IMR-90 (cell line): ENCODE measurements around the gene SLC12A7. TPM values are rescaled to one million over a fixed set of nuclear protein-coding genes. Genes with fewer than 3 reads are reported as not detected.

Source experiments
- ATAC-seq: fragments of 200-7000 bp; cut with Tn5 transposase; 2 replicates; pipeline ENCODE4 v1.9.1; 2020; ENCODE audit warnings: low read depth, mild to moderate bottlenecking, moderate library complexity
- Bru-seq: library from RNA; stranded (reverse); fragments of 400-500 nt; gene quantifications from one replicate; lab custom pipeline; 2021; lab: Mats Ljungman, UMichigan
- BruChase-seq, 2 experiments: library from RNA; stranded (reverse); fragments of 400-500 nt; gene quantifications; one replicate each; lab custom pipeline; 2021; lab: Mats Ljungman, UMichigan
- BruUV-seq: library from RNA; stranded (reverse); fragments of 400-500 nt; replicated peaks from 2 replicates; lab custom pipeline; 2021; lab: Mats Ljungman, UMichigan
- CTCF ChIA-PET: fragments of 300-600 bp; formaldehyde crosslinking; extraction: SDS; loops from one replicate; lab custom pipeline; 2021; ENCODE audit warnings: antibody characterized with exemption; lab: Yijun Ruan, JAX
- POLR2A ChIA-PET: fragments of 300-600 bp; sonication (Branson Sonifier 250); formaldehyde crosslinking; loops from one replicate; lab custom pipeline; 2022; ENCODE audit warnings: antibody characterized with exemption; ENCODE audit not compliant: unreplicated experiment; lab: Charles Lee
- DNase-seq: peaks from one replicate; pipeline ENCODE4 v3.0.0; 2013
- H2AFZ ChIP-seq: replicated peaks from 2 replicates; pipeline ENCODE3; 2013; ENCODE audit warnings: low read length, mild to moderate bottlenecking; ENCODE audit not compliant: poor library complexity
- H2AK5ac ChIP-seq: 2 replicates; pipeline ENCODE4 v1.6.1; 2013; ENCODE audit warnings: low read depth, low read length, inconsistent platforms
- H2AK9ac ChIP-seq: replicated peaks from 2 replicates; pipeline ENCODE3; 2013; ENCODE audit warnings: mild to moderate bottlenecking, low read depth, low read length, moderate library complexity; ENCODE audit not compliant: poor library complexity
- H2BK120ac ChIP-seq: 2 replicates; pipeline ENCODE4 v1.6.1; 2013; ENCODE audit warnings: low read depth, low read length, inconsistent platforms
- H2BK15ac ChIP-seq: 3 replicates; pipeline ENCODE4 v1.6.1; 2013; ENCODE audit warnings: low read depth, low read length, inconsistent platforms
- H2BK20ac ChIP-seq: 2 replicates; pipeline ENCODE4 v1.6.1; 2013; ENCODE audit warnings: low read depth, mild to moderate bottlenecking, inconsistent platforms, low read length, moderate library complexity
- H2BK5ac ChIP-seq: 2 replicates; pipeline ENCODE4 v1.6.1; 2013; ENCODE audit warnings: mild to moderate bottlenecking, low read depth, low read length, inconsistent platforms; ENCODE audit not compliant: poor library complexity, severe bottlenecking
- H3K14ac ChIP-seq: replicated peaks from 2 replicates; pipeline ENCODE4 v1.6.1; 2013; ENCODE audit warnings: low read depth, low read length, inconsistent platforms
- H3K18ac ChIP-seq: 2 replicates; pipeline ENCODE4 v1.6.1; 2013; ENCODE audit warnings: low read depth, low read length, control low read depth
- H3K23ac ChIP-seq: 2 replicates; pipeline ENCODE4 v1.6.1; 2013; ENCODE audit warnings: low read depth, low read length, inconsistent platforms
- H3K27ac ChIP-seq: 2 replicates; pipeline ENCODE4 v1.5.1; 2013; ENCODE audit warnings: mild to moderate bottlenecking, control low read depth, low read length; ENCODE audit not compliant: insufficient read depth
- H3K27me3 ChIP-seq: 2 replicates; pipeline ENCODE4 v1.6.1; 2013; ENCODE audit warnings: low read length; ENCODE audit not compliant: control insufficient read depth, insufficient read depth
- H3K36me3 ChIP-seq: 2 replicates; pipeline ENCODE4 v1.6.1; 2013; ENCODE audit warnings: low read length, mixed read lengths; ENCODE audit not compliant: control insufficient read depth, insufficient read depth
- H3K4ac ChIP-seq: 2 replicates; pipeline ENCODE4 v1.6.1; 2013; ENCODE audit warnings: low read depth, low read length, inconsistent platforms
- H3K4me1 ChIP-seq: 2 replicates; pipeline ENCODE4 v1.6.1; 2013; ENCODE audit warnings: low read length, mixed read lengths; ENCODE audit not compliant: control insufficient read depth, insufficient read depth
- H3K4me2 ChIP-seq: 2 replicates; pipeline ENCODE4 v1.6.1; 2013; ENCODE audit warnings: low read depth, mild to moderate bottlenecking, control low read depth, low read length, moderate library complexity
- H3K4me3 ChIP-seq: 2 replicates; pipeline ENCODE4 v1.5.1; 2013; ENCODE audit warnings: low read depth, mild to moderate bottlenecking, control low read depth, low read length, moderate library complexity; ENCODE audit not compliant: insufficient read depth
- H3K56ac ChIP-seq: 2 replicates; pipeline ENCODE4 v1.6.1; 2013; ENCODE audit warnings: low read length, inconsistent platforms; ENCODE audit not compliant: insufficient read depth; ENCODE audit errors: extremely low read depth
- H3K79me1 ChIP-seq, 2 experiments: 2 replicates each; pipeline ENCODE4 v1.6.1; 2013; ENCODE audit warnings: low read length in 2 of 2, inconsistent platforms in 1 of 2, low read depth in 1 of 2
- H3K9ac ChIP-seq: 2 replicates; pipeline ENCODE4 v1.6.1; 2013; ENCODE audit warnings: low read depth, low read length, control low read depth
- H3K9me1 ChIP-seq: 2 replicates; pipeline ENCODE4 v1.6.1; 2013; ENCODE audit warnings: low read length, inconsistent platforms; ENCODE audit not compliant: insufficient read depth
- H3K9me3 ChIP-seq: 2 replicates; pipeline ENCODE4 v1.6.1; 2013; ENCODE audit warnings: low read length; ENCODE audit not compliant: control insufficient read depth, insufficient read depth
- H4K20me1 ChIP-seq: 2 replicates; pipeline ENCODE4 v1.6.1; 2013; ENCODE audit warnings: low read length, inconsistent platforms; ENCODE audit not compliant: insufficient read depth
- H4K5ac ChIP-seq: 2 replicates; pipeline ENCODE4 v1.6.1; 2013; ENCODE audit warnings: mild to moderate bottlenecking, low read depth, low read length, control low read depth
- H4K8ac ChIP-seq, 2 experiments: 2 replicates each; pipeline ENCODE4 v1.6.1; 2013; ENCODE audit warnings: low read depth in 2 of 2, low read length in 2 of 2, control low read depth in 1 of 2, inconsistent platforms in 1 of 2
- H4K91ac ChIP-seq: 2 replicates; pipeline ENCODE4 v1.6.1; 2013; ENCODE audit warnings: low read depth, low read length, inconsistent platforms; ENCODE audit not compliant: insufficient read depth
- BHLHE40 ChIP-seq: fragments of 150-350 bp; IDR thresholded peaks from 2 replicates; pipeline ENCODE4 v1.6.1; 2016; ENCODE audit warnings: mild to moderate bottlenecking, low read depth, low read length
- MXI1 ChIP-seq: IDR thresholded peaks from 2 replicates; pipeline ENCODE4 v1.6.1; 2012; ENCODE audit warnings: low read depth, mild to moderate bottlenecking, low read length, moderate library complexity, borderline replicate concordance
- POLR2A ChIP-seq: IDR thresholded peaks from 2 replicates; pipeline ENCODE4 v1.6.1; 2012; ENCODE audit warnings: mild to moderate bottlenecking, low read depth, low read length
- WGBS, 2 experiments: methylation state at CpG; one replicate each; pipeline versions ENCODE4 v1.1.5 to v1.1.7; 2013; ENCODE audit warnings: missing lambda C conversion rate in 2 of 2; ENCODE audit not compliant: insufficient read length in 1 of 2; ENCODE audit errors: extremely low coverage in 2 of 2; 5-methylcytosine and 5-hydroxymethylcytosine counted together
- dilution Hi-C: fragments of 300-500 bp; cut with HindIII; formaldehyde crosslinking; loops from one replicate; pipeline ENCODE4 v1.14.3; 2018; ENCODE audit warnings: low sequenced_read_pairs; ENCODE audit not compliant: unreplicated experiment
- in situ Hi-C: fragments of 300-500 bp; cut with MboI; formaldehyde crosslinking; loops from 3 replicates; pipeline ENCODE4 v1.14.3; 2019; ENCODE audit warnings: low sequenced_read_pairs, inconsistent platforms, mixed read lengths
- intact Hi-C: fragments of 100-400 bp; cut with micrococcal nuclease; formaldehyde crosslinking; loops from 2 replicates; pipeline ENCODE4 v1.10.0; 2022
- long read RNA-seq: library from polyadenylated mRNA; unstranded; transcript quantifications from one replicate; pipeline ENCODE4 v2.0.0, GENCODE V29; 2021; ENCODE audit not compliant: unreplicated experiment
- polyA plus RNA-seq, 3 experiments: library from polyadenylated mRNA; depleted of rRNA; stranded (reverse); fragments of >200 nt; gene quantifications; 2 replicates each; pipeline ENCODE4 v1.2.3, GENCODE V29; 2012; ENCODE audit warnings: low replicate concordance in 1 of 3
- total RNA-seq: library from RNA; depleted of rRNA; stranded (reverse); fragments of >200 nt; gene quantifications from 2 replicates; pipeline ENCODE4 v1.2.3, GENCODE V29; 2012; rRNA removed
- TF ChIP-seq, protein P1 (sequence below): fragments of 150-350 bp; IDR thresholded peaks from 2 replicates; pipeline ENCODE4 v1.6.1; 2017; ENCODE audit warnings: mild to moderate bottlenecking, antibody characterized with exemption, low read length, low read depth
- TF ChIP-seq, protein P2 (sequence below): conservative IDR thresholded peaks from 2 replicates; pipeline ENCODE4 v1.5.1; 2012; ENCODE audit warnings: mild to moderate bottlenecking, low read depth, low read length, improper control_type of control experiment
- TF ChIP-seq, protein P3 (sequence below): fragments of 150-350 bp; IDR thresholded peaks from 2 replicates; pipeline ENCODE4 v1.6.1; 2016; ENCODE audit warnings: low read depth, mild to moderate bottlenecking, low read length, moderate library complexity, borderline replicate concordance

SLC12A7 gene
- total RNA-seq, result 3.0 and 3.3 TPM in 2 replicates
- 6.1 and 7.5 TPM in 2 replicates for polyA plus RNA-seq (2012; rRNA removed)
- polyA plus RNA-seq (2012; cell fraction: cytosol; rRNA removed), result 3.3 and 6.6 TPM in 2 replicates
- 22.0 and 39.5 TPM in 2 replicates for polyA plus RNA-seq (2012; cell fraction: nucleus; rRNA removed; ENCODE audit: low replicate concordance)
- percentile 48 among the genes with signal in this experiment for Bru-seq, nascent RNA
- percentile 49 among the genes with signal in this experiment for BruChase-seq, experiment 1, labeled RNA remaining after a 6-hour chase
- BruChase-seq, experiment 2, labeled RNA remaining after a 2-hour chase, result percentile 48 among the genes with signal in this experiment
- long read RNA-seq, full-length matches to known transcripts, result 2 of 19 reads
- long read RNA-seq, partial matches to known transcripts, result 14 of 19 reads
- long read RNA-seq, other reads (novel, unspliced or antisense), result 3 of 19 reads

DNA sequence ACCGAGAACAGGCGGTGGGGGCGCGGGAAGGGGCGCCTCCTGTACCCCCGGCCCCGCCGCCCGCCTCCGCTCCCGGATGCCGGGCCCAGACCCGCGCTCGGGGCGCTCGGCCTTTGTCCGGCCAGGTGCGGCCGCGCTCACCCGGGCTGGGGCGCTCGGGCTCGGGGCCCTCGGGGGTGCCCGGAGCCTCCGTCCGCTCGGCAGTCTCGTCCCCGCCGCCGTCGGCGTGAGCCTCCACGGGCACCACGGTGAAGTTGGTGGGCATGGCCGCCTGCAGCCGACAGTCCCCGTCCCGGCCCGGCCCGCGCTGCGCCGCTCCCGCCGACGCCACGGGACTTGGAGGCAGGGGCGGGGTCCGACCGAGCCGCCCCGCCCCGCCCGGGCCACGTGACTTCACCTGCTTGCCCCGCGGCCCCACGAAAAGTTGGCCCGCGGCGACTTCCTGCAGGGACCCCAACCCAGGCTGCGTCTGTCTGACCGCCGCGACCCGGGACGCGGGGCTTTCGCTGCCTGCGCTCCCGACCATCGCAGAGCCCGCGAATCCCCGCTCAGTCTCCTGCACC lies at the start of gene SLC12A7:
SLC12A7 (minus strand) TSS at position 337 of the 563 bp plus-strand sequence; CDS start at position 265, 72 bp downstream.
- Histone ChIP-seq H3K27ac (peak within 1 kb of the TSS; percentile 2), H3K4me2 (peak within 1 kb of the TSS; percentile 81), H3K27me3 (peaks cover 19% of the 10 kb centered on the region), H3K9me1 (no peaks in the 10 kb centered on the region), H4K20me1 (no peaks in the 10 kb centered on the region; the same call in 1 of the 2 replicates), H2AK5ac (no peak within 1 kb of the TSS), H3K9ac (peak within 1 kb of the TSS; percentile 53), H3K36me3 (no peaks in the 10 kb centered on the region), H2AFZ (peak within 1 kb of the TSS; percentile 90), H3K4ac (peak within 1 kb of the TSS; percentile 72), H3K18ac (peak within 1 kb of the TSS; percentile 7; the same call in 1 of the 2 replicates), H3K79me1 (0 out of 4 replicates have a peak, but pooled peaks cover 0 to 3% of the 10 kb centered on the region in 2 experiments), H3K56ac (peak within 1 kb of the TSS; percentile 30; the same call in 1 of the 2 replicates), H3K4me1 (peaks cover 4% of the 10 kb centered on the region; the same call in 1 of the 2 replicates), H2AK9ac (peak within 1 kb of the TSS; percentile 88), H3K4me3 (peak within 1 kb of the TSS; percentile 81), H2BK5ac (no peak within 1 kb of the TSS), H4K91ac (peak within 1 kb of the TSS; percentile 68; the same call in 1 of the 2 replicates), H2BK15ac (no peak within 1 kb of the TSS), H3K14ac (peak within 1 kb of the TSS; percentile 79; the same call in 1 of the 2 replicates), H4K8ac (peak within 1 kb of the TSS; percentile 26 to 84; a peak in 3 of 4 replicates), H2BK120ac (no peak within 1 kb of the TSS), H4K5ac (no peak within 1 kb of the TSS; the same call in 1 of the 2 replicates), H3K9me3 (no peaks in the 10 kb centered on the region), H2BK20ac (no peak within 1 kb of the TSS), H3K23ac (peak within 1 kb of the TSS; percentile 76; the same call in 1 of the 2 replicates)
- ChIA-PET CTCF (no interaction called here), POLR2A (no interaction called here)
- intact Hi-C loops, result loop anchor here (10.0 kb wide), 1 partner anchor 107 kb away; the partner anchor contains the start of gene NKD2
- 1% methylated on average over 16 of the region's 79 CpGs; no CpG with 5 or more reads in 1 of the 2 experiments for WGBS, 2 experiments
- TF ChIP-seq POLR2A (peak; percentile 32; the same call in 1 of the 2 replicates), MXI1 (peak; percentile 56; the same call in 1 of the 2 replicates), BHLHE40 (peak; percentile 13; the same call in 1 of the 2 replicates)
- TF ChIP-seq, protein P1, sequence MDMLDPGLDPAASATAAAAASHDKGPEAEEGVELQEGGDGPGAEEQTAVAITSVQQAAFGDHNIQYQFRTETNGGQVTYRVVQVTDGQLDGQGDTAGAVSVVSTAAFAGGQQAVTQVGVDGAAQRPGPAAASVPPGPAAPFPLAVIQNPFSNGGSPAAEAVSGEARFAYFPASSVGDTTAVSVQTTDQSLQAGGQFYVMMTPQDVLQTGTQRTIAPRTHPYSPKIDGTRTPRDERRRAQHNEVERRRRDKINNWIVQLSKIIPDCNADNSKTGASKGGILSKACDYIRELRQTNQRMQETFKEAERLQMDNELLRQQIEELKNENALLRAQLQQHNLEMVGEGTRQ, result peak; percentile 89
- TF ChIP-seq, protein P2, sequence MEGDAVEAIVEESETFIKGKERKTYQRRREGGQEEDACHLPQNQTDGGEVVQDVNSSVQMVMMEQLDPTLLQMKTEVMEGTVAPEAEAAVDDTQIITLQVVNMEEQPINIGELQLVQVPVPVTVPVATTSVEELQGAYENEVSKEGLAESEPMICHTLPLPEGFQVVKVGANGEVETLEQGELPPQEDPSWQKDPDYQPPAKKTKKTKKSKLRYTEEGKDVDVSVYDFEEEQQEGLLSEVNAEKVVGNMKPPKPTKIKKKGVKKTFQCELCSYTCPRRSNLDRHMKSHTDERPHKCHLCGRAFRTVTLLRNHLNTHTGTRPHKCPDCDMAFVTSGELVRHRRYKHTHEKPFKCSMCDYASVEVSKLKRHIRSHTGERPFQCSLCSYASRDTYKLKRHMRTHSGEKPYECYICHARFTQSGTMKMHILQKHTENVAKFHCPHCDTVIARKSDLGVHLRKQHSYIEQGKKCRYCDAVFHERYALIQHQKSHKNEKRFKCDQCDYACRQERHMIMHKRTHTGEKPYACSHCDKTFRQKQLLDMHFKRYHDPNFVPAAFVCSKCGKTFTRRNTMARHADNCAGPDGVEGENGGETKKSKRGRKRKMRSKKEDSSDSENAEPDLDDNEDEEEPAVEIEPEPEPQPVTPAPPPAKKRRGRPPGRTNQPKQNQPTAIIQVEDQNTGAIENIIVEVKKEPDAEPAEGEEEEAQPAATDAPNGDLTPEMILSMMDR, result no peak
- TF ChIP-seq, protein P3, sequence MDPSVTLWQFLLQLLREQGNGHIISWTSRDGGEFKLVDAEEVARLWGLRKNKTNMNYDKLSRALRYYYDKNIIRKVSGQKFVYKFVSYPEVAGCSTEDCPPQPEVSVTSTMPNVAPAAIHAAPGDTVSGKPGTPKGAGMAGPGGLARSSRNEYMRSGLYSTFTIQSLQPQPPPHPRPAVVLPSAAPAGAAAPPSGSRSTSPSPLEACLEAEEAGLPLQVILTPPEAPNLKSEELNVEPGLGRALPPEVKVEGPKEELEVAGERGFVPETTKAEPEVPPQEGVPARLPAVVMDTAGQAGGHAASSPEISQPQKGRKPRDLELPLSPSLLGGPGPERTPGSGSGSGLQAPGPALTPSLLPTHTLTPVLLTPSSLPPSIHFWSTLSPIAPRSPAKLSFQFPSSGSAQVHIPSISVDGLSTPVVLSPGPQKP, result no peak
- in situ Hi-C loops, result no loop called here
- BruUV-seq, result no TSS peak
- DNase-seq (no peak), ATAC-seq (peak; percentile 79)
- dilution Hi-C loops, result no loop called here
